SK-N-SH (cell line): ENCODE data around the gene BMP5. TPM values are rescaled to one million over a fixed set of nuclear protein-coding genes. Genes with fewer than 3 reads are reported as not detected.

ENCODE experiments used
- CTCF ChIA-PET: fragments of 300-600, 350-600 bp; formaldehyde crosslinking; extraction: SDS; loops from one replicate; lab custom pipeline; 2021; lab: Yijun Ruan, JAX
- POLR2A ChIA-PET: fragments of 350-600 bp; sonication (Branson Sonifier 250); formaldehyde crosslinking; extraction: SDS; loops from one replicate; lab custom pipeline; 2020; ENCODE audit warnings: antibody characterized with exemption, inconsistent platforms; lab: Yijun Ruan, JAX
- DNase-seq: peaks from one replicate; pipeline ENCODE4 v3.0.0; 2012
- H2AFZ ChIP-seq: fragments of 200-600 bp; sonication (generic); 2 replicates; pipeline ENCODE4 v1.8.1; 2016; ENCODE audit warnings: antibody characterized with exemption, mild to moderate bottlenecking, low read depth
- H3F3A ChIP-seq: fragments of 200-600 bp; sonication (generic); replicated peaks from 2 replicates; pipeline ENCODE3; 2016; ENCODE audit warnings: antibody characterized with exemption, mild to moderate bottlenecking; ENCODE audit not compliant: insufficient read depth
- H3K27ac ChIP-seq, 2 experiments: fragments of 200-500 bp in 1 of 2; fragments of 200-600 bp in 1 of 2; sonication (Bioruptor generic) in 1 of 2; sonication (generic), shearing (Covaris generic) in 1 of 2; 2 replicates each; pipeline versions ENCODE4 v1.5.1 to v1.6.1; 2014 to 2016; ENCODE audit warnings: low read depth in 2 of 2, inconsistent platforms in 1 of 2, low read length in 1 of 2, mild to moderate bottlenecking in 1 of 2, mixed read lengths in 1 of 2
- H3K27me3 ChIP-seq: fragments of 200-600 bp; sonication (generic), shearing (Covaris generic); 2 replicates; pipeline ENCODE4 v1.6.1; 2016; ENCODE audit warnings: mixed run types; ENCODE audit not compliant: insufficient read depth
- H3K36me3 ChIP-seq, 2 experiments: fragments of 200-500 bp in 1 of 2; fragments of 200-600 bp in 1 of 2; sonication (Bioruptor generic) in 1 of 2; sonication (generic) in 1 of 2; replicated peaks in 1 of 2; 2 replicates each; pipeline versions ENCODE3 to v1.5.1; 2014 to 2016; ENCODE audit warnings: low read length in 1 of 2, mild to moderate bottlenecking in 1 of 2; ENCODE audit not compliant: insufficient read depth in 2 of 2, control insufficient read depth in 1 of 2
- H3K4me1 ChIP-seq, 2 experiments: fragments of 200-500 bp in 1 of 2; fragments of 200-600 bp in 1 of 2; sonication (Bioruptor generic) in 1 of 2; sonication (generic), shearing (Covaris generic) in 1 of 2; 2 replicates each; pipeline versions ENCODE4 v1.5.1 to v1.6.1; 2014 to 2016; ENCODE audit warnings: low read depth in 1 of 2, low read length in 1 of 2, mixed run types in 1 of 2; ENCODE audit not compliant: insufficient read depth in 2 of 2, control insufficient read depth in 1 of 2
- H3K4me2 ChIP-seq: fragments of 200-600 bp; sonication (generic), shearing (Covaris generic); 2 replicates; pipeline ENCODE4 v1.6.1; 2017; ENCODE audit warnings: mixed run types
- H3K4me3 ChIP-seq, 2 experiments: fragments of 200-500 bp in 1 of 2; fragments of 200-600 bp in 1 of 2; sonication (Bioruptor generic) in 1 of 2; sonication (generic), shearing (Covaris generic) in 1 of 2; 2 replicates each; pipeline versions ENCODE4 v1.5.1 to v1.8.1; 2014 to 2016; ENCODE audit warnings: low read depth in 2 of 2, inconsistent platforms in 1 of 2, low read length in 1 of 2, mild to moderate bottlenecking in 1 of 2, mixed read lengths in 1 of 2, moderate library complexity in 1 of 2
- H3K79me2 ChIP-seq: fragments of 200-600 bp; sonication (generic); 2 replicates; pipeline ENCODE4 v1.8.1; 2017; ENCODE audit warnings: mild to moderate bottlenecking; ENCODE audit not compliant: insufficient read depth
- H3K9ac ChIP-seq: fragments of 200-600 bp; sonication (generic); 2 replicates; pipeline ENCODE4 v1.6.1; 2017; ENCODE audit warnings: mixed run types
- H3K9me2 ChIP-seq: fragments of 200-600 bp; sonication (generic); 2 replicates; pipeline ENCODE4 v1.6.1; 2017; ENCODE audit warnings: mixed run types
- H3K9me3 ChIP-seq: fragments of 200-600 bp; sonication (generic); 2 replicates; pipeline ENCODE4 v1.6.1; 2017; ENCODE audit warnings: mixed run types, mild to moderate bottlenecking, moderate library complexity
- H4K20me1 ChIP-seq: fragments of 200-600 bp; sonication (generic); 2 replicates; pipeline ENCODE4 v1.6.1; 2017; ENCODE audit warnings: mild to moderate bottlenecking, mixed run types; ENCODE audit not compliant: insufficient read depth
- ELF1 ChIP-seq: IDR thresholded peaks from 2 replicates; pipeline ENCODE4 v1.4.0; 2012
- EP300 ChIP-seq, 2 experiments: IDR thresholded peaks; 2 replicates each; pipeline versions ENCODE4 v1.4.0 to v1.6.1; 2012; ENCODE audit warnings: borderline replicate concordance in 1 of 2, low read depth in 1 of 2, low read length in 1 of 2
- EZH2phosphoT487 ChIP-seq: fragments of 200-600 bp; sonication (generic); IDR thresholded peaks from 2 replicates; pipeline ENCODE4 v1.6.1; 2017; ENCODE audit warnings: low read depth, mixed run types, mild to moderate bottlenecking, antibody characterized with exemption, moderate library complexity, borderline replicate concordance
- JUND ChIP-seq: IDR thresholded peaks from 2 replicates; pipeline ENCODE4 v1.4.0; 2012
- MEF2A ChIP-seq: IDR thresholded peaks from 2 replicates; pipeline ENCODE4 v1.4.0; 2012; ENCODE audit warnings: low read depth, borderline replicate concordance
- NFIC ChIP-seq: IDR thresholded peaks from 2 replicates; pipeline ENCODE4 v1.4.0; 2012; ENCODE audit warnings: borderline replicate concordance
- RAD21 ChIP-seq: IDR thresholded peaks from 2 replicates; pipeline ENCODE4 v1.6.1; 2012; ENCODE audit warnings: mild to moderate bottlenecking, low read length
- WGBS: methylation state at CpG from one replicate; pipeline ENCODE4 v1.1.6; 2017; ENCODE audit warnings: low lambda C conversion rate; 5-methylcytosine and 5-hydroxymethylcytosine counted together
- polyA plus RNA-seq, 3 experiments: library from polyadenylated mRNA; depleted of rRNA; stranded (reverse); fragments of >200 nt; gene quantifications; 2 replicates each; pipeline ENCODE4 v1.2.3, GENCODE V29; 2012
- TF ChIP-seq, protein P1 (sequence below): IDR thresholded peaks from 2 replicates; pipeline ENCODE4 v1.4.0; 2012; ENCODE audit warnings: low read depth, borderline replicate concordance

BMP5 gene
- polyA plus RNA-seq, 1 of the 3 experiments (the other 2 are of a cell fraction) = 0.05 TPM

- TF ChIP-seq EZH2phosphoT487 (no peak), ELF1 (no peak), MEF2A (no peak)
Observed at GRCh38 chr6:55713436-55713835, 162.0 kb downstream of the BMP5 start (continued).

DNA sequence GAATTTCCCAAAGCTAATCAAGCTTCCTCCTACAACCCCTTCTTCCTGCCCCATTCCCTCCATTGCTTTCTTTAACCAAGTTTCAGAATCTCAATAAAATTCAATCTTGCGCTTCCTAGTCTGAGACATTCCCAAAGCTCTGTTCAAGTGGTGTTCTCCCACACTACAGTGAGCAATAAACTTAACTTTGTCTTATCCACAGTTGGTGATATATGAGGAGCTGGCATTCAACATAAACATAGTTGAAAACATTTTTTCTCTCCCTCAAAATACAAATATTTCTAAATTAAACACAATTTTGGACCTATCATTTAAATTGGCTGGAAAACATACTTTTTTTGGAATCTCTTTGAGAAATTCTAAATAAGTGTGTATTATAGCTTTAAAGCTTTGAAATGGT is 166.7 kb downstream of the BMP5 start:
- CTCF ChIA-PET = no interaction called here
- no peak overlapping the region for H3K27ac ChIP-seq
- H3K4me3 ChIP-seq = no peak overlapping the region
- H4K20me1 ChIP-seq = no peaks in the 10 kb centered on the region
- H3K9me3 ChIP-seq = no peaks in the 10 kb centered on the region
- H3K79me2 ChIP-seq = no peaks in the 10 kb centered on the region
- TF ChIP-seq JUND = no peak
- H2AFZ ChIP-seq = no peak overlapping the region
- H3K9ac ChIP-seq = no peak overlapping the region
- H3K4me1 ChIP-seq = no peaks in the 10 kb centered on the region
- no peaks in the 10 kb centered on the region for H3K27me3 ChIP-seq
- H3K36me3 ChIP-seq = no peaks in the 10 kb centered on the region
- 48% methylated on average over 1 of the region's 1 CpG for WGBS
- no peaks in the 10 kb centered on the region for H3K9me2 ChIP-seq
- H3F3A ChIP-seq = no peaks in the 10 kb centered on the region
- DNase-seq = no peak
- H3K4me2 ChIP-seq = no peak overlapping the region
- POLR2A ChIA-PET = no interaction called here

DNA sequence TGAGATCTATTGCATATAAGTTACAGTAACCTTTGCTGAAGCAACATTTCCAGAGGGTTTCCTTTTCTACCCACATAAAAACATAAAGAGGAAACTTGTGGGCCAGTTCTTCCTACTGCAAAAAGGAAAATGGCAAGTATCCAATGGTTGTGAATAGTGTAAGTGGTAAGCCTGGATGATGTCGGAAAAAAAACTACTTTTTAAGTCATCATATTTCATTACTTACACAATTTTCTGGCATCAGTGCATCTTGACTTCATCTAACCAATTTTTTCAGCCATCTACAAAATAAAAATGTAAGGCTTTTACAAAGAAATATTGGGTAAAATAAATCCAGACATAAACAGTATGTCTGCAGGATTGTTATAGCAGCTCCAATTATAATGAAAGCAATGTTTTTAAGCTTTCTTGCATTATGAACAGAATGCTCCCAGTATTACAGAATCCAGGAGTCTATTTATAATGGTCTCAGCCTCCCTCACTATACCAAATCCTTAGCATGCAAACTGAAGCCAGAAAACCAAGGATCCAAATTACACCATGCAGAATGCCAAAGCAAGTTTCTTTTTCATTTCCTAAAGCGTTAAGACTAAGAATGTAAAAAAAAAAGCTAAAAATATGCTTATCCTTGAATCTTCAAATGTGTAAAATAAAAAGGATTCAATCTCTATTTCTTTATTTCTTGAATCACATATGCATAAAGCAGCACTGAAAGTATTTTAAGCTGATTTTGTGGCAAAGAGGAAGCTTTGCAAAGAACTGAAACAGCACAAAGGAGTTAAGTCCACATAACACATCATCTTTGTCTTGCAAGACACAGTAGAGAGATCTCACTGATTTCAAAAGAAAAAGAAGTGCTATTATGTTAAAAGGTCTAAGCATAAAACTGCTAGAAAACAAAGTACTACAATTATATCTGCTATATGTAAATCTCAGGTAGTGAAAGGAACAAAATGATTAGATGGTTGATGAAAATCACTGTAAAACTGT is 169.6 kb downstream of the BMP5 start:
- H3K27ac ChIP-seq = no peak overlapping the region
- 37% methylated on average over 2 of the region's 2 CpGs for WGBS

More for the DNA sequence above, 169.6 kb downstream of the BMP5 start:
- no peaks in the 10 kb centered on the region for H3K4me1 ChIP-seq
- no peaks in the 10 kb centered on the region for H3F3A ChIP-seq
- H4K20me1 ChIP-seq = no peaks in the 10 kb centered on the region
- H3K9ac ChIP-seq = no peak overlapping the region
- no peaks in the 10 kb centered on the region for H3K27me3 ChIP-seq
- no peaks in the 10 kb centered on the region for H3K9me2 ChIP-seq
- POLR2A ChIA-PET = no interaction called here
- no peak for TF ChIP-seq EP300 (IDR thresholded peaks at IDR 0.05; ENCODE audit: borderline replicate concordance in 1 of 2, low read depth in 1 of 2, low read length in 1 of 2)
- TF ChIP-seq NFIC = no peak
- TF ChIP-seq, protein P1, sequence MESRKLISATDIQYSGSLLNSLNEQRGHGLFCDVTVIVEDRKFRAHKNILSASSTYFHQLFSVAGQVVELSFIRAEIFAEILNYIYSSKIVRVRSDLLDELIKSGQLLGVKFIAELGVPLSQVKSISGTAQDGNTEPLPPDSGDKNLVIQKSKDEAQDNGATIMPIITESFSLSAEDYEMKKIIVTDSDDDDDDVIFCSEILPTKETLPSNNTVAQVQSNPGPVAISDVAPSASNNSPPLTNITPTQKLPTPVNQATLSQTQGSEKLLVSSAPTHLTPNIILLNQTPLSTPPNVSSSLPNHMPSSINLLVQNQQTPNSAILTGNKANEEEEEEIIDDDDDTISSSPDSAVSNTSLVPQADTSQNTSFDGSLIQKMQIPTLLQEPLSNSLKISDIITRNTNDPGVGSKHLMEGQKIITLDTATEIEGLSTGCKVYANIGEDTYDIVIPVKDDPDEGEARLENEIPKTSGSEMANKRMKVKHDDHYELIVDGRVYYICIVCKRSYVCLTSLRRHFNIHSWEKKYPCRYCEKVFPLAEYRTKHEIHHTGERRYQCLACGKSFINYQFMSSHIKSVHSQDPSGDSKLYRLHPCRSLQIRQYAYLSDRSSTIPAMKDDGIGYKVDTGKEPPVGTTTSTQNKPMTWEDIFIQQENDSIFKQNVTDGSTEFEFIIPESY = no peak
- TF ChIP-seq RAD21 = no peak
- H3K4me2 ChIP-seq = no peak overlapping the region
- H3K9me3 ChIP-seq = no peaks in the 10 kb centered on the region
- H3K79me2 ChIP-seq = no peaks in the 10 kb centered on the region
- H2AFZ ChIP-seq = no peak overlapping the region
- H3K36me3 ChIP-seq = no peaks in the 10 kb centered on the region
- CTCF ChIA-PET = no interaction called here
- no peak overlapping the region for H3K4me3 ChIP-seq
- no peak for DNase-seq
